Measurements from ENCODE around the gene CCDC28A.

Gene CCDC28A

DNA sequence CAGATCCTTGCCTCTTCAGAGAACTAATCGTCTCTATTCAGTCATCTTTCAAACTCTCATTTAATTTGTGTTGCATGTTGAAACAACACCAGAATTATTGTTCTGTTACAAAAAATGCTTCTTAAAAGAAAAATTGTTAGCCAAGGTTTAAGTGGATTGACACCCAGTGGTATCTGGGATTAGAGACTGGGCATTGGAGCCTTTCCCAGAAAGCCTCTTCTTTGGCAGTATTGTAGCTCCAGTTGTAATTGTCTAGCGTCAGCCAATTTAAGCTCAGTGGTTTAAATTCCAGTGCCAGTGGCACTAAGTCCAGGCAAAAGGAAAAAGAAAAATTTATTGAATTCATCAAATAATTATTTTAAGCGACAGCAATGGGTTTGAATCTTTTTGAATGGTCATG, 801 bp downstream of the CCDC28A start:
- Histone ChIP-seq H3K4me1 (ENCODE audit: insufficient read depth, low read length) (peaks cover 28% of the 10 kb centered on the region), H3K79me2 (ENCODE audit: insufficient read depth, low read length) (peaks cover 16% of the 10 kb centered on the region), H4K20me1 (ENCODE audit: insufficient read depth, low read length) (no peaks in the 10 kb centered on the region), H3K9me3 (ENCODE audit: insufficient read depth, low read length, severe bottlenecking) (no peaks in the 10 kb centered on the region), H3K9ac (ENCODE audit: low read depth, low read length) (peak overlapping the region; percentile 63), H2AFZ (ENCODE audit: low read depth, low read length) (peak overlapping the region; percentile 89), H3K27me3 (ENCODE audit: insufficient read depth, low read length, poor library complexity) (no peaks in the 10 kb centered on the region), H3K4me3 (ENCODE audit: low read depth in 1 of 2, low read length in 2 of 2) (peak overlapping the region; percentile 49 to 86), H3K4me2 (ENCODE audit: insufficient read depth, low read length) (peak overlapping the region; percentile 86), H3K27ac (ENCODE audit: low read length) (peak overlapping the region; percentile 98; the same call in 1 of the 2 replicates), H3K36me3 (ENCODE audit: insufficient read depth, low read length) (no peaks in the 10 kb centered on the region)
- no peak for DNase-seq
- no peak for ATAC-seq (ENCODE audit: insufficient read depth, low read depth)
- TF ChIP-seq, protein P1, sequence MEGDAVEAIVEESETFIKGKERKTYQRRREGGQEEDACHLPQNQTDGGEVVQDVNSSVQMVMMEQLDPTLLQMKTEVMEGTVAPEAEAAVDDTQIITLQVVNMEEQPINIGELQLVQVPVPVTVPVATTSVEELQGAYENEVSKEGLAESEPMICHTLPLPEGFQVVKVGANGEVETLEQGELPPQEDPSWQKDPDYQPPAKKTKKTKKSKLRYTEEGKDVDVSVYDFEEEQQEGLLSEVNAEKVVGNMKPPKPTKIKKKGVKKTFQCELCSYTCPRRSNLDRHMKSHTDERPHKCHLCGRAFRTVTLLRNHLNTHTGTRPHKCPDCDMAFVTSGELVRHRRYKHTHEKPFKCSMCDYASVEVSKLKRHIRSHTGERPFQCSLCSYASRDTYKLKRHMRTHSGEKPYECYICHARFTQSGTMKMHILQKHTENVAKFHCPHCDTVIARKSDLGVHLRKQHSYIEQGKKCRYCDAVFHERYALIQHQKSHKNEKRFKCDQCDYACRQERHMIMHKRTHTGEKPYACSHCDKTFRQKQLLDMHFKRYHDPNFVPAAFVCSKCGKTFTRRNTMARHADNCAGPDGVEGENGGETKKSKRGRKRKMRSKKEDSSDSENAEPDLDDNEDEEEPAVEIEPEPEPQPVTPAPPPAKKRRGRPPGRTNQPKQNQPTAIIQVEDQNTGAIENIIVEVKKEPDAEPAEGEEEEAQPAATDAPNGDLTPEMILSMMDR (IDR thresholded peaks at IDR 0.05; ENCODE audit: borderline replicate concordance, extremely low read depth, low read length, poor library complexity, severe bottlenecking): no peak
- no peak for TF ChIP-seq EZH2 (IDR thresholded peaks at IDR 0.05; ENCODE audit: borderline replicate concordance, low read depth, low read length, severe bottlenecking)

DNA sequence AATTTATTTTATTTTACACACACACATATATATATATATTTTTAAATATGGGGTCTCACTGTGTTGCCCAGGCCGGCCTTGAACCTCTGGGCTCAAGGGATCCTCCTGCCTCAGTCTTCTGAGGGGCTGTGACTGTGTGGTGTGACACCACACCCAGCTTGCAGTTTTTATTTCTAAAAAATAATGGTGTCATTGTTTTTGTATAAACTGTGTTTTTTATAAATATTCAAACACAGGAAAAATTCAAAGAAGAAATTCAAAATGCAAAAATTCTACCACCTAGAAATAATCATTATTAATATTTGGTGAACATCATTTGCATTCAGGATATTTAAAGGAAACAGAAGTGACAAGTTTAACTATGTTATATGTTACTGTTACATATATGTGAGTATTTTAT, 3.1 kb downstream of the CCDC28A start:
- H3K4me1 ChIP-seq (ENCODE audit: insufficient read depth, low read length): peaks cover 28% of the 10 kb centered on the region
- TF ChIP-seq, protein P1 (IDR thresholded peaks at IDR 0.05; ENCODE audit: borderline replicate concordance, extremely low read depth, low read length, poor library complexity, severe bottlenecking): no peak
- TF ChIP-seq EZH2 (IDR thresholded peaks at IDR 0.05; ENCODE audit: borderline replicate concordance, low read depth, low read length, severe bottlenecking): no peak
- peaks cover 6% of the 10 kb centered on the region; the same call in 1 of the 2 replicates for H3K36me3 ChIP-seq (ENCODE audit: insufficient read depth, low read length)
- no peak overlapping the region for H2AFZ ChIP-seq (ENCODE audit: low read depth, low read length)
- H3K9me3 ChIP-seq (ENCODE audit: insufficient read depth, low read length, severe bottlenecking): no peaks in the 10 kb centered on the region
- H3K9ac ChIP-seq (ENCODE audit: low read depth, low read length): no peak overlapping the region
- DNase-seq (no peak), ATAC-seq (ENCODE audit: insufficient read depth, low read depth) (no peak)
- peaks cover 16% of the 10 kb centered on the region for H3K79me2 ChIP-seq (ENCODE audit: insufficient read depth, low read length)
- no peaks in the 10 kb centered on the region for H4K20me1 ChIP-seq (ENCODE audit: insufficient read depth, low read length)
- H3K4me2 ChIP-seq (ENCODE audit: insufficient read depth, low read length): no peak overlapping the region
- H3K27me3 ChIP-seq (ENCODE audit: insufficient read depth, low read length, poor library complexity): no peaks in the 10 kb centered on the region
- H3K27ac ChIP-seq (ENCODE audit: low read length): no peak overlapping the region
- no peak overlapping the region for H3K4me3 ChIP-seq (ENCODE audit: low read depth in 1 of 2, low read length in 2 of 2)

DNA sequence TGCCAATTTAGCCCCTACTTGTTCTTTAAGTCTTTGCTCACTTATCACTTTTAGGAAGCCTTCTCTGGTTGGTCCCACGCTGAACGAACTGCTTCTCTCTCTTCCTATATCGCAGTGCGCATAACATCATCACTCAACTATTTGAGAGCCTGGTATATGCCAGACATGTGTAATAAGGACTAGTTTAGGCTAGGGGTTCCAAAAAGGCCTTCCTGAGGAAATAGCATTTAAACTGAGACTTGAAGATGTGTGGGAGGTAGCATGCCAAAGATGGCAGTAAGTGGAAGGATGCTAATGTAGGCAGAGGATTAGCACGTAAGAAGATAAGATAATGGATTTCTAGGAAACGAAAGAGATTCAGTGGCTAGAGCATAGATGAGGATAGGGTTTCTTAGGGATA, 4.8 kb downstream of the CCDC28A start:
- Histone ChIP-seq H3K79me2 (ENCODE audit: insufficient read depth, low read length) (peaks cover 11% of the 10 kb centered on the region), H3K27ac (ENCODE audit: low read length) (no peak overlapping the region), H2AFZ (ENCODE audit: low read depth, low read length) (no peak overlapping the region), H3K4me3 (ENCODE audit: low read depth in 1 of 2, low read length in 2 of 2) (no peak overlapping the region), H3K9me3 (ENCODE audit: insufficient read depth, low read length, severe bottlenecking) (no peaks in the 10 kb centered on the region), H3K27me3 (ENCODE audit: insufficient read depth, low read length, poor library complexity) (no peaks in the 10 kb centered on the region), H3K4me2 (ENCODE audit: insufficient read depth, low read length) (no peak overlapping the region), H3K4me1 (ENCODE audit: insufficient read depth, low read length) (peaks cover 16% of the 10 kb centered on the region), H4K20me1 (ENCODE audit: insufficient read depth, low read length) (no peaks in the 10 kb centered on the region), H3K36me3 (ENCODE audit: insufficient read depth, low read length) (peaks cover 11% of the 10 kb centered on the region; the same call in 1 of the 2 replicates), H3K9ac (ENCODE audit: low read depth, low read length) (no peak overlapping the region)
- TF ChIP-seq, protein P1 (IDR thresholded peaks at IDR 0.05; ENCODE audit: borderline replicate concordance, extremely low read depth, low read length, poor library complexity, severe bottlenecking): no peak
- TF ChIP-seq EZH2 (IDR thresholded peaks at IDR 0.05; ENCODE audit: borderline replicate concordance, low read depth, low read length, severe bottlenecking): no peak
- no peak for ATAC-seq (ENCODE audit: insufficient read depth, low read depth)
- DNase-seq: no peak

DNA sequence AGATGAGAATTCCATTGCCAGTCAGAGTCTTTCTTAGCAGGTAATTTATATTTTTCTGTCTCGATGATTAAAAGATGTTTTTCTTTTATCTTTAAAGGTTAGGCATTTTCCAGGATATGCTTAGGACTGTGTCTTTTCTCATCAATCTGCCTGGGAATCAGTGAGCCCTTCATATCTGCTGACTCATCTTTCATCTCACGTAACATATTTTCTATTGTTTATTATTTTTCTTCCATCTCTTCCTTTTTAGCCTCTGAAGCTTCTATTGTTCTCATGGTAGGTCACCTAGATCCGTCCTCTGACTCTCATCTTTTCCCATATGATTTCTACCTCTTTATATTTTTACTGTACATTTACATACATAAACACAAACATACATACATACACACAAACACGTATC, 8.7 kb downstream of the CCDC28A start:
- Histone ChIP-seq H3K27ac (ENCODE audit: low read length) (no peak overlapping the region), H3K79me2 (ENCODE audit: insufficient read depth, low read length) (no peaks in the 10 kb centered on the region), H3K9me3 (ENCODE audit: insufficient read depth, low read length, severe bottlenecking) (no peaks in the 10 kb centered on the region), H3K27me3 (ENCODE audit: insufficient read depth, low read length, poor library complexity) (no peaks in the 10 kb centered on the region), H2AFZ (ENCODE audit: low read depth, low read length) (no peak overlapping the region), H3K4me1 (ENCODE audit: insufficient read depth, low read length) (no peaks in the 10 kb centered on the region; the same call in 1 of the 2 replicates), H3K4me2 (ENCODE audit: insufficient read depth, low read length) (no peak overlapping the region), H3K4me3 (ENCODE audit: low read depth in 1 of 2, low read length in 2 of 2) (no peak overlapping the region), H3K9ac (ENCODE audit: low read depth, low read length) (no peak overlapping the region), H4K20me1 (ENCODE audit: insufficient read depth, low read length) (no peaks in the 10 kb centered on the region), H3K36me3 (ENCODE audit: insufficient read depth, low read length) (peaks cover 29% of the 10 kb centered on the region)
- ATAC-seq (ENCODE audit: insufficient read depth, low read depth) (no peak), DNase-seq (no peak)
- TF ChIP-seq, protein P1 (IDR thresholded peaks at IDR 0.05; ENCODE audit: borderline replicate concordance, extremely low read depth, low read length, poor library complexity, severe bottlenecking): no peak

Measured in DND-41 (cell line).